IPS-20b (cell line): ENCODE results near the gene ZNHIT6.

Experiments used
- H3K27ac ChIP-seq: one replicate; pipeline ENCODE4 v1.5.1; 2013; ENCODE audit warnings: low read length
- H3K27me3 ChIP-seq: 2 replicates; pipeline ENCODE4 v1.6.1; 2013; ENCODE audit warnings: mild to moderate bottlenecking, low read length, inconsistent platforms; ENCODE audit not compliant: insufficient read depth
- H3K36me3 ChIP-seq: 2 replicates; pipeline ENCODE4 v1.6.1; 2013; ENCODE audit warnings: low read depth, mild to moderate bottlenecking, inconsistent platforms, low read length, moderate library complexity; ENCODE audit not compliant: insufficient read depth
- H3K4me1 ChIP-seq: 2 replicates; pipeline ENCODE4 v1.6.1; 2013; ENCODE audit warnings: mild to moderate bottlenecking, control low read depth, inconsistent platforms, low read length, moderate library complexity; ENCODE audit not compliant: insufficient read depth
- H3K4me3 ChIP-seq: 2 replicates; pipeline ENCODE4 v1.5.1; 2013; ENCODE audit warnings: mild to moderate bottlenecking, low read length, inconsistent platforms
- H3K9ac ChIP-seq: 2 replicates; pipeline ENCODE4 v1.6.1; 2013; ENCODE audit warnings: low read depth, mild to moderate bottlenecking, inconsistent platforms, low read length, moderate library complexity
- H3K9me3 ChIP-seq: 2 replicates; pipeline ENCODE4 v1.6.1; 2013; ENCODE audit warnings: mild to moderate bottlenecking, low read depth, low read length, inconsistent platforms; ENCODE audit not compliant: insufficient read depth

ZNHIT6 gene

GRCh38 chr1:85663382-85663781, 44.9 kb downstream of the ZNHIT6 start:
- Histone ChIP-seq H3K9me3 (no peaks in the 10 kb centered on the region), H3K9ac (no peak overlapping the region), H3K36me3 (peaks cover 4% of the 10 kb centered on the region; the same call in 1 of the 2 replicates), H3K4me1 (no peaks in the 10 kb centered on the region; the same call in 1 of the 2 replicates), H3K27ac (no peak overlapping the region), H3K4me3 (no peak overlapping the region), H3K27me3 (no peaks in the 10 kb centered on the region)

- no peaks in the 10 kb centered on the region for H3K9me3 ChIP-seq
- no peak overlapping the region for H3K27ac ChIP-seq
- H3K4me1 ChIP-seq = no peaks in the 10 kb centered on the region
- no peaks in the 10 kb centered on the region for H3K27me3 ChIP-seq
- H3K36me3 ChIP-seq = no peaks in the 10 kb centered on the region
- H3K4me3 ChIP-seq = no peak overlapping the region
- no peak overlapping the region for H3K9ac ChIP-seq
Measured at GRCh38 chr1:85661767-85662166, 46.5 kb downstream of the ZNHIT6 start.

GRCh38 chr1:85660541-85660940, 47.7 kb downstream of the ZNHIT6 start:
- no peak overlapping the region for H3K9ac ChIP-seq
- no peaks in the 10 kb centered on the region for H3K9me3 ChIP-seq
- no peaks in the 10 kb centered on the region for H3K27me3 ChIP-seq
- no peaks in the 10 kb centered on the region for H3K4me1 ChIP-seq
- H3K36me3 ChIP-seq = no peaks in the 10 kb centered on the region
- H3K27ac ChIP-seq = no peak overlapping the region
- H3K4me3 ChIP-seq = no peak overlapping the region

GRCh38 chr1:85659174-85659573, 49.1 kb downstream of the ZNHIT6 start:
- Histone ChIP-seq H3K9me3 (no peaks in the 10 kb centered on the region), H3K4me3 (no peak overlapping the region), H3K27me3 (no peaks in the 10 kb centered on the region), H3K4me1 (peaks cover 2% of the 10 kb centered on the region; the same call in 1 of the 2 replicates), H3K27ac (no peak overlapping the region), H3K9ac (no peak overlapping the region), H3K36me3 (peaks cover under 1% of the 10 kb centered on the region; the same call in 1 of the 2 replicates)

GRCh38 chr1:85656948-85657347, 51.3 kb downstream of the ZNHIT6 start:
- no peaks in the 10 kb centered on the region for H3K27me3 ChIP-seq
- H3K4me1 ChIP-seq = peaks cover 2% of the 10 kb centered on the region; the same call in 1 of the 2 replicates
- no peak overlapping the region for H3K4me3 ChIP-seq
- H3K27ac ChIP-seq = no peak overlapping the region
- no peaks in the 10 kb centered on the region for H3K9me3 ChIP-seq
- H3K9ac ChIP-seq = no peak overlapping the region
- H3K36me3 ChIP-seq = peaks cover 19% of the 10 kb centered on the region; the same call in 1 of the 2 replicates

- no peak overlapping the region for H3K9ac ChIP-seq
- H3K4me1 ChIP-seq = peaks cover 2% of the 10 kb centered on the region; the same call in 1 of the 2 replicates
- H3K36me3 ChIP-seq = peaks cover 19% of the 10 kb centered on the region; the same call in 1 of the 2 replicates
- no peaks in the 10 kb centered on the region for H3K9me3 ChIP-seq
- no peaks in the 10 kb centered on the region for H3K27me3 ChIP-seq
- no peak overlapping the region for H3K4me3 ChIP-seq
- no peak overlapping the region for H3K27ac ChIP-seq
Measured at GRCh38 chr1:85656256-85656655, 52.0 kb downstream of the ZNHIT6 start.

GRCh38 chr1:85655315-85655714, 52.9 kb downstream of the ZNHIT6 start:
- H3K4me3 ChIP-seq = no peak overlapping the region
- no peaks in the 10 kb centered on the region for H3K9me3 ChIP-seq
- H3K27ac ChIP-seq = no peak overlapping the region
- H3K27me3 ChIP-seq = no peaks in the 10 kb centered on the region
- H3K36me3 ChIP-seq = peaks cover 19% of the 10 kb centered on the region; the same call in 1 of the 2 replicates
- H3K9ac ChIP-seq = no peak overlapping the region
- H3K4me1 ChIP-seq = peaks cover 6% of the 10 kb centered on the region

GRCh38 chr1:85654066-85654782, 54.0 kb downstream of the ZNHIT6 start:
- no peak overlapping the region for H3K9ac ChIP-seq
- H3K36me3 ChIP-seq = peaks cover 19% of the 10 kb centered on the region; the same call in 1 of the 2 replicates
- H3K27ac ChIP-seq = no peak overlapping the region
- peaks cover 4% of the 10 kb centered on the region; the same call in 1 of the 2 replicates for H3K9me3 ChIP-seq
- H3K4me3 ChIP-seq = no peak overlapping the region
- peaks cover 8% of the 10 kb centered on the region for H3K4me1 ChIP-seq
- H3K27me3 ChIP-seq = no peaks in the 10 kb centered on the region

GRCh38 chr1:85652327-85652726, 55.9 kb downstream of the ZNHIT6 start:
- H3K4me3 ChIP-seq = no peak overlapping the region
- H3K4me1 ChIP-seq = peaks cover 8% of the 10 kb centered on the region
- no peaks in the 10 kb centered on the region for H3K27me3 ChIP-seq
- H3K27ac ChIP-seq = no peak overlapping the region
- H3K9ac ChIP-seq = no peak overlapping the region
- H3K36me3 ChIP-seq = peaks cover 24% of the 10 kb centered on the region
- H3K9me3 ChIP-seq = peaks cover 17% of the 10 kb centered on the region

- H3K4me1 ChIP-seq = peaks cover 8% of the 10 kb centered on the region
Measured at GRCh38 chr1:85650645-85651044, 57.6 kb downstream of the ZNHIT6 start.

GRCh38 chr1:85649591-85649990, 58.6 kb downstream of the ZNHIT6 start:
- Histone ChIP-seq H3K9me3 (peaks cover 17% of the 10 kb centered on the region), H3K4me1 (peaks cover 6% of the 10 kb centered on the region; the same call in 1 of the 2 replicates), H3K4me3 (no peak overlapping the region), H3K27ac (no peak overlapping the region), H3K36me3 (peaks cover 24% of the 10 kb centered on the region), H3K27me3 (no peaks in the 10 kb centered on the region), H3K9ac (no peak overlapping the region)

More at GRCh38 chr1:85650645-85651044, 57.6 kb downstream of the ZNHIT6 start:
- no peak overlapping the region for H3K27ac ChIP-seq
- no peak overlapping the region for H3K9ac ChIP-seq
- H3K4me3 ChIP-seq = no peak overlapping the region
- peaks cover 24% of the 10 kb centered on the region for H3K36me3 ChIP-seq
- H3K9me3 ChIP-seq = peaks cover 17% of the 10 kb centered on the region
- no peaks in the 10 kb centered on the region for H3K27me3 ChIP-seq
